SJCRH30 (cell line): ENCODE measurements around the gene LMTK3. TPM values are rescaled to one million over a fixed set of nuclear protein-coding genes. Genes with fewer than 3 reads are reported as not detected.
A peak's percentile ranks its signal among the peaks of the same experiment; 100 is the strongest.
"Not testable (repeated sequence)": the region's sequence is repeated elsewhere in the genome, so short reads cannot be mapped to it uniquely, and the experiment has no call there.

Source experiments
- DNase-seq, 2 experiments: peaks; one replicate each; pipeline ENCODE4 v3.0.0-alpha.2; 2015 to 2020
- H3K27ac ChIP-seq: fragments of 250-450 bp; sonication (Bioruptor Pico); 2 replicates; pipeline ENCODE4 v1.5.1; 2020; ENCODE audit warnings: mild to moderate bottlenecking, moderate library complexity
- H3K27me3 ChIP-seq: fragments of 250-450 bp; sonication (Bioruptor Pico); 2 replicates; pipeline ENCODE4 v1.5.1; 2020; ENCODE audit warnings: mild to moderate bottlenecking, moderate library complexity
- H3K36me3 ChIP-seq: fragments of 250-450 bp; sonication (Bioruptor Pico); 2 replicates; pipeline ENCODE4 v1.5.1; 2020; ENCODE audit warnings: mild to moderate bottlenecking, moderate library complexity
- H3K4me1 ChIP-seq: fragments of 250-450 bp; sonication (Bioruptor Pico); 2 replicates; pipeline ENCODE4 v1.5.1; 2020; ENCODE audit warnings: mild to moderate bottlenecking, moderate library complexity
- H3K4me3 ChIP-seq: fragments of 250-450 bp; sonication (Bioruptor Pico); 2 replicates; pipeline ENCODE4 v1.5.1; 2020; ENCODE audit warnings: mild to moderate bottlenecking, moderate library complexity
- H3K9me3 ChIP-seq: fragments of 250-450 bp; sonication (Bioruptor Pico); replicated peaks from 2 replicates; pipeline ENCODE4 v1.5.1; 2020; ENCODE audit warnings: mild to moderate bottlenecking, moderate library complexity
- total RNA-seq: library from RNA; depleted of rRNA; stranded (reverse); fragments of >200 nt; shearing (Covaris generic); gene quantifications from 2 replicates; pipeline ENCODE4 v1.2.3, GENCODE V29; 2014

LMTK3 gene
- total RNA-seq, 1 experiment from 2014 or later: not detected

- Histone ChIP-seq H3K36me3 (no peaks in the 10 kb centered on the region), H3K4me3 (no peak overlapping the region), H3K4me1 (peaks cover 13% of the 10 kb centered on the region; the same call in 1 of the 2 replicates), H3K9me3 (no peaks in the 10 kb centered on the region), H3K27me3 (peaks cover 13% of the 10 kb centered on the region), H3K27ac (no peak overlapping the region)
- peak; percentile 66 to 80 for DNase-seq
Observed at GRCh38 chr19:48489608-48490216, 21.9 kb downstream of the LMTK3 start.

DNA sequence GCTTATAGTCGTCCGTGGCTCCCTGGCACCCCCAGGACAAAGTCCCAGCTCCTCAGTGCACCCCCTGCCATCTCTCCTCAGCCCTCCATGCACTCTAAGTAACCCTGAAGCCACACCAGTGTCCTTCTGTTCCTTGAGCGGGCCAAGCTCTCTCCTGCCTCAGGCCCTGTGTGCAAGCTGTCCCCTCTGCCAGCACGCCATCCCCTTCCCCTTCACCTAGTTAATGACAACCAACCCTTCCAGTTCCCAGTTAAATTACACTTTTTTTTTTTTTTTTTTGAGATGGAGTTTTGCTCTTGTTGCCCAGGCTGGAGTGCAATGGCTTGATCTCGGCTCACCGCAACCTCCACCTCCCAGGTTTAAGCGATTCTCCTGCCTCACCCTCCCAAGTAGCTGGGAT is 23.2 kb downstream of the LMTK3 start:
- not testable (repeated sequence) for DNase-seq, H3K27ac ChIP-seq, H3K9me3 ChIP-seq, H3K36me3 ChIP-seq, H3K4me3 ChIP-seq
- H3K4me1 ChIP-seq: peaks cover 13% of the 10 kb centered on the region; the same call in 1 of the 2 replicates
- H3K27me3 ChIP-seq: peaks cover 13% of the 10 kb centered on the region

GRCh38 chr19:48487948-48488347 is 23.7 kb downstream of the LMTK3 start:
- Histone ChIP-seq H3K4me3 (no peak overlapping the region), H3K36me3 (no peaks in the 10 kb centered on the region), H3K4me1 (peaks cover 13% of the 10 kb centered on the region; the same call in 1 of the 2 replicates), H3K27me3 (peaks cover 13% of the 10 kb centered on the region), H3K9me3 (no peaks in the 10 kb centered on the region), H3K27ac (no peak overlapping the region)
- no peak for DNase-seq

DNA sequence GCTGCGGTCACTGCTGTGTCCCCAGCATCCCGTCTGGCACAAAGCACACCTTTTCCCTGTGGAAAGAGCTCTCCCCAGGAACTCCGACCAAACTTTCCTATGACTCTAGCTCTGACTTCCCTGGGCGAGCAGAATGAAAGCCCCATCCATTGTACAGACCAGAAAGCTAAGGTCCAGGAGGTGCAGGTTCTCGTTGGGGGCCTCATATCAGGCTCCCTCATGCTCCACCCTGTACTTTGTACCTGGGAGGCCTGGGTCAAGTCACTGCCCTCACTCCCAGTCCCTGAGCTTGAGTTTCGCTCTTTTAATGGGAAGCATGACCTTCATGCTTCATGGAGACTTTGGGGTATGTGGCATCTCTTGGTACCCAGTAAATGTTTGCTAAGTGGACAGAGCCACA is 24.1 kb downstream of the LMTK3 start:
- no peaks in the 10 kb centered on the region for H3K9me3 ChIP-seq
- no peaks in the 10 kb centered on the region for H3K36me3 ChIP-seq
- H3K4me3 ChIP-seq: no peak overlapping the region
- peaks cover 13% of the 10 kb centered on the region for H3K27me3 ChIP-seq
- no peak for DNase-seq
- peaks cover 13% of the 10 kb centered on the region; the same call in 1 of the 2 replicates for H3K4me1 ChIP-seq
- no peak overlapping the region for H3K27ac ChIP-seq

GRCh38 chr19:48486706-48487105 is 24.9 kb downstream of the LMTK3 start:
- Histone ChIP-seq H3K27me3 (peaks cover 13% of the 10 kb centered on the region), H3K4me1 (peaks cover 21% of the 10 kb centered on the region)
- not testable (repeated sequence) for DNase-seq, H3K36me3 ChIP-seq, H3K9me3 ChIP-seq, H3K27ac ChIP-seq, H3K4me3 ChIP-seq

GRCh38 chr19:48484931-48485612 is 26.6 kb downstream of the LMTK3 start:
- DNase-seq: no peak
- Histone ChIP-seq H3K4me3 (no peak overlapping the region), H3K4me1 (peaks cover 21% of the 10 kb centered on the region), H3K9me3 (no peaks in the 10 kb centered on the region), H3K27me3 (0 out of 2 replicates have a peak, but pooled peaks cover 5% of the 10 kb centered on the region), H3K27ac (no peak overlapping the region), H3K36me3 (no peaks in the 10 kb centered on the region)

- DNase-seq: no peak
- H3K27ac ChIP-seq: no peak overlapping the region
- peaks cover 21% of the 10 kb centered on the region for H3K4me1 ChIP-seq
- H3K36me3 ChIP-seq: peaks cover 3% of the 10 kb centered on the region; the same call in 1 of the 2 replicates
- H3K9me3 ChIP-seq: no peaks in the 10 kb centered on the region
- H3K27me3 ChIP-seq: 0 out of 2 replicates have a peak, but pooled peaks cover 5% of the 10 kb centered on the region
- H3K4me3 ChIP-seq: no peak overlapping the region
Observed at GRCh38 chr19:48484247-48484893, 27.3 kb downstream of the LMTK3 start.

DNA sequence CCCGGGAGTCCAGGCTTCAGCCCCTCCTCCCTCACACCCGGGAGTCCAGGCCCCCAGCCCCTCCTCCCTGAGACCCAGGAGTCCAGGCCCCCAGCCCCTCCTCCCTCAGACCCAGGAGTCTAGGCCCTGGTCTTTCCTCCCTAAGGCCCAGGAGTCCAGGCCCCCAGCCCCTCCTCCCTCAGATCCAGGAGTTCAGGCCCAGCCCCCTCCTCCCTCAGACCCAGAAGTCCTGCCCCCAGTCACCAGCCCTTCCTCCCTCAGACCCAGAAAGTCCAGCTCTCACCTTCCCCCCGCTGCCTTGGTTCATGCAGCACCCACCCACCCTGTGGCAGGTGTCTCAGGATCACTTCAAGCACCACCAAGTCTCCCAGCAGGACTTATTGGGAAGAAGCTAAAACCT is 28.3 kb downstream of the LMTK3 start:
- Histone ChIP-seq H3K36me3 (peaks cover 8% of the 10 kb centered on the region; the same call in 1 of the 2 replicates), H3K4me3 (no peak overlapping the region), H3K4me1 (peaks cover 21% of the 10 kb centered on the region), H3K27ac (no peak overlapping the region), H3K27me3 (0 out of 2 replicates have a peak, but pooled peaks cover 5% of the 10 kb centered on the region), H3K9me3 (no peaks in the 10 kb centered on the region)
- DNase-seq: no peak

- H3K4me1 ChIP-seq: peaks cover 14% of the 10 kb centered on the region
- H3K36me3 ChIP-seq: peaks cover 20% of the 10 kb centered on the region
- no peaks in the 10 kb centered on the region for H3K9me3 ChIP-seq
- H3K4me3 ChIP-seq: no peak overlapping the region
- peak; percentile 62 to 74 for DNase-seq
- no peak overlapping the region for H3K27ac ChIP-seq
- 0 out of 2 replicates have a peak, but pooled peaks cover 5% of the 10 kb centered on the region for H3K27me3 ChIP-seq
Observed at GRCh38 chr19:48481846-48482639, 29.6 kb downstream of the LMTK3 start.

DNA sequence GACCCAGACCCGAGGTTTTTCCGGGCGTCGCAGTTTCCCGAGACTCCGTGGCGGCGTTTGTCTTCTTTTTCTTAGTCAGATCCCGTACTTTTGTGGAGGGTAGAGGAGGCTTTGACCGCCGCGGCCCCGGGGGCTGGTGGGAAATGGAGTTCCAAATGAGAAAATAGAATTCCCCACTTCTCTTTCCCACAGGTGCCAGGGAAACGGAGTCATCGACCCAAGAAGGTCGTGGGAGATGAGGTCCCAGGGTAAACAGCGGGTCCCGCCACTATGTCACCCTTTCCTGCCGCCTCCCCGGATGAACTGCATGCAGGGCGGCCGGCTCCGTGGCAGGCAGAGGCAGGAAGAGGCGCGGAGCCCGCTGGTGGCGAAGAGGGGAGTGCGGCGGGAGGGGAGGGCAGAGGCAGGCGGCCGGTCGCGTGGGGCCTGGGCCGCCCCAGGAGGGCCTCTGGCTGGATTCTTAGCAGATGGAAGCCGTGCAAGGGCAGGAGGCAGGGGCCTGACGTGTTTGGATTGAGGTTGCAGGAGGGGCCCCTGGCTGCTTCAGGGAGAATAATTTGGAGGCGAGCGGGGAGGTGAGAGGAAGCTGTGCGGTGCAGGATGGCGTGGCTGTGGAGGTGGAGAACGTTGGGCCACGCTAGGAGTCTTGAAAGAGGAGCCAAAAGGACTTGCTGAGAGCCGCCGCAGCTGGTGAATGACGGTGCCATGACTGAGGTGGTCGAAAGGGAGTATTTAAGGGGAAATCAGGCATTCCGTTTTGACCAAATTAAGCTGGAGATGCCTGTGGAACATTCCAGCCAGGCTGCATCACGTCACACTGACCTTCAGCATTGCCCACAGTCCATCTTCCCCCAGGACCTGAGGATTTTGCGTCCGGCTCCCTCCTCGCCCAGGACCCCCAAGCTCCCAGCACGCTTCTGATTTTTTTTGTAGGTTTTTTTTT is 30.8 kb downstream of the LMTK3 start:
- DNase-seq: no peak
- H3K4me3 ChIP-seq: no peak overlapping the region
- peaks cover 14% of the 10 kb centered on the region for H3K4me1 ChIP-seq
- H3K9me3 ChIP-seq: no peaks in the 10 kb centered on the region
- H3K36me3 ChIP-seq: peaks cover 32% of the 10 kb centered on the region
- H3K27me3 ChIP-seq: no peaks in the 10 kb centered on the region
- H3K27ac ChIP-seq: no peak overlapping the region

DNA sequence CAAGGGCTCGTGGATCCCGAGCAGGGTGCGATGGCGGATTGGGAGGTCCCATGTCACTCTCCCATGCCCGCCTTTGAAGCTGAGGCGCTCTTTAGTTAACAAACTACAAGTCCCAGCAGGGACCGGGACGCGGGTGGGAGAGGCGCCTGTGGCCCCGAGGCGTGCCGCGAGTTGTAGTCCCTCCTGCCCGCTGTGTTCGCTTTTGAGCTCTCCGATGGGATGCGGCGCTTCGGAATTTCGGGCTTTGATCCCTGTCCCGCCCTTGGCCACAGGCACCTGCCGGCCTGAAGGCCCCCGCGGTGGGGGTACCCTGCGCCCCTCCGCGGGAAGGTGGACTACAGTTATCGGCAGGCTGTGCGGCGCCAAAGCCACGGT is 31.5 kb downstream of the LMTK3 start:
- Histone ChIP-seq H3K36me3 (peaks cover 39% of the 10 kb centered on the region), H3K4me1 (peaks cover 14% of the 10 kb centered on the region), H3K4me3 (no peak overlapping the region), H3K9me3 (no peaks in the 10 kb centered on the region), H3K27ac (no peak overlapping the region), H3K27me3 (no peaks in the 10 kb centered on the region)
- DNase-seq: no peak

DNA sequence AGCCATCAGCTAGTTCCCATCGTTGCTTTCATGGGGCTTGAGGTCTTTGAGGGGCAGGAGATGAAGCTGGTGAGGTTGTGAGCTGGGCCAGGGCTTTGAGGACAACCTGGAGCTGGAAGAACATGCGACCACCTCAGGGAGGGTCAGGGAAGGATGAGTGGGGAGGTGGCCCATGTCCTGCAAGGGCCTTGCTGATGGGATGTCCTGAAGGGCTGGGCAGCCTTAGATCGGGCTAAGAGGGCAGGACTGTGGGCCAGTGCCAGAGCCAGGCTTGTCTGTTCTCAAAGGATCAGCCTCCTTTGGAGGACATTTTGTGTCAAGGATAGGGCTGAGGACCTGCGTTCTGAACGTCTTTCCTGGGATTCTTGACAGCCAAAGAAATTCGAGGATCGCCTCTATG is 31.9 kb downstream of the LMTK3 start:
- no peaks in the 10 kb centered on the region for H3K9me3 ChIP-seq
- no peak overlapping the region for H3K27ac ChIP-seq
- no peak for DNase-seq
- H3K4me3 ChIP-seq: no peak overlapping the region
- peaks cover 11% of the 10 kb centered on the region for H3K4me1 ChIP-seq
- H3K36me3 ChIP-seq: peaks cover 44% of the 10 kb centered on the region
- no peaks in the 10 kb centered on the region for H3K27me3 ChIP-seq

- Histone ChIP-seq H3K36me3 (peaks cover 53% of the 10 kb centered on the region), H3K4me1 (peaks cover 11% of the 10 kb centered on the region), H3K27me3 (no peaks in the 10 kb centered on the region), H3K9me3 (no peaks in the 10 kb centered on the region), H3K4me3 (no peak overlapping the region), H3K27ac (no peak overlapping the region)
- DNase-seq: no peak
Observed at GRCh38 chr19:48478339-48479256, 33.0 kb downstream of the LMTK3 start.
